ENCODE data around the gene TMED10.

TMED10 gene

DNA sequence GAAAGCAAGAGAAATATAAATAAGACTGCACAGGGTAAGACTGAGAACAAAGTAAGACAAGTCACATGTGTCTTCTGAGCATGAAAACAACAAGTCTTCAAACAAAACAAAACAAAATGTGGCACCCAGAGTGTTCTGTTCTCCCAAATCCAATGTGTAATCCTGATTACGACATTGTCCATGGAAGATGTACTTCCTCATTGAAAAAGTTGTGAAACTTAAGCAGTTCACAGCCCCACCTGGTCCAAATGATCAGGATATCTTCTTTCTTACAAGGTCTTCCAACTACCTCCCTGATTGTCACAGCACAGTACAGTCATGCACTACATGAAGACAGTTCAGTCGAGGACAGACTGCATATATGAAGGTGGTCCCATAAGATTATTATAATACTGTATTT lies 26.3 kb downstream of the TMED10 start:
- Histone ChIP-seq H3K9ac (ENCODE audit: low read length) (no peak overlapping the region), H3K18ac (ENCODE audit: low read length) (no peak overlapping the region), H2AK5ac (ENCODE audit: low read length) (no peak overlapping the region), H3K4me3 (ENCODE audit: low read length) (no peak overlapping the region), H3K27me3 (ENCODE audit: insufficient read depth, low read length, poor library complexity) (no peaks in the 10 kb centered on the region), H3K79me1 (ENCODE audit: low read length) (no peaks in the 10 kb centered on the region), H3K4me2 (ENCODE audit: low read length) (no peak overlapping the region), H3K36me3 (ENCODE audit: control insufficient read depth, insufficient read depth, low read length) (no peaks in the 10 kb centered on the region), H2BK15ac (replicated peaks; ENCODE audit: low read depth) (no peak overlapping the region), H3K56ac (ENCODE audit: low read length) (no peak overlapping the region), H3K4me1 (ENCODE audit: control insufficient read depth, low read depth, low read length) (peaks cover 2% of the 10 kb centered on the region), H4K5ac (ENCODE audit: low read length) (no peak overlapping the region), H3K23ac (ENCODE audit: low read length) (no peak overlapping the region), H3K79me2 (ENCODE audit: control insufficient read depth, insufficient read depth, low read length) (peaks cover 3% of the 10 kb centered on the region), H4K8ac (ENCODE audit: low read depth, low read length) (no peak overlapping the region), H2BK5ac (ENCODE audit: low read length) (no peak overlapping the region), H2BK120ac (ENCODE audit: low read depth, low read length) (no peak overlapping the region), H3K4ac (ENCODE audit: low read depth, low read length) (no peak overlapping the region), H3K27ac (ENCODE audit: low read depth, low read length) (no peak overlapping the region)
- no peak for DNase-seq
- no CpG with 5 or more reads among the region's 2 CpGs for WGBS (ENCODE audit: extremely low coverage, insufficient coverage, low lambda C conversion rate)

DNA sequence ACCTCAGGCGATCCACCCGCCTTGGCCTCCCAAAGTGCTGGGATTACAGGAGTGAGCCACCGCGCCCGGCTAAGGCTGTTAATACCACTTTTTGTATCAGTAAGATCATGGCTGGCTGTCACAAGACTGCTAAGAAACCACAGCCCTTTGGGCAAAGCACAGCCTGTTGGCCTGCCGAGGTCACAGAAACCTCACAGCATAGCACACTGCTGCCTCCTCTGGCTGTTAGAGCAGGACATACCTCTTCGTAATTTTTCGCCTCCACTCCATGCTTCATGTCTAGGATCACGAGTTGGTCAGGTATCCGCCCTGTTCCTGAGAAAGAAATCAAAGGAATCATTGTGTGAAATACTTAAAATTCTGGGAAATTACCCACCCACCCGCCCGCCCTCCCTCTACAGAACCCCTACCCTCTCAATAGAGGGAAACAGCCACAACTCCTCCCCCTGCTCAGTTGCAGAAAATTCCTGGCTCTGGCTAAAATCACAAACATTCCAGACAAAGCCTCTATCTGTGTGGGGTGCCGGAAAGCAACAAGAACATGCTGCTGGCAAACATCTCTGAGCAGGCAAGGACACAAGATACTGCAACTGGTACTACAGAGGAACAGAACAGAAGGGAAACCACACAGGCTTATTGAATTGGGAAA lies 28.9 kb downstream of the TMED10 start:
- Histone ChIP-seq H4K5ac (ENCODE audit: low read length) (no peak overlapping the region), H3K23ac (ENCODE audit: low read length) (no peak overlapping the region), H2AK5ac (ENCODE audit: low read length) (no peak overlapping the region), H3K56ac (ENCODE audit: low read length) (peak overlapping the region; percentile 56), H3K79me2 (ENCODE audit: control insufficient read depth, insufficient read depth, low read length) (peaks cover 6% of the 10 kb centered on the region), H3K79me1 (ENCODE audit: low read length) (peaks cover 3% of the 10 kb centered on the region), H3K4me2 (ENCODE audit: low read length) (no peak overlapping the region), H3K4me3 (ENCODE audit: low read length) (no peak overlapping the region), H3K4me1 (ENCODE audit: control insufficient read depth, low read depth, low read length) (peaks cover 2% of the 10 kb centered on the region), H2BK15ac (replicated peaks; ENCODE audit: low read depth) (no peak overlapping the region), H3K4ac (ENCODE audit: low read depth, low read length) (peak overlapping the region; percentile 68), H4K8ac (ENCODE audit: low read depth, low read length) (no peak overlapping the region), H3K27ac (ENCODE audit: low read depth, low read length) (peak overlapping the region; percentile 69), H3K9ac (ENCODE audit: low read length) (peak overlapping the region; percentile 23), H2BK5ac (ENCODE audit: low read length) (no peak overlapping the region), H3K18ac (ENCODE audit: low read length) (peak overlapping the region; percentile 86), H3K27me3 (ENCODE audit: insufficient read depth, low read length, poor library complexity) (no peaks in the 10 kb centered on the region), H3K36me3 (ENCODE audit: control insufficient read depth, insufficient read depth, low read length) (peaks cover 2% of the 10 kb centered on the region), H2BK120ac (ENCODE audit: low read depth, low read length) (no peak overlapping the region)
- DNase-seq: peak; percentile 98
- no CpG with 5 or more reads among the region's 13 CpGs for WGBS (ENCODE audit: extremely low coverage, insufficient coverage, low lambda C conversion rate)

DNA sequence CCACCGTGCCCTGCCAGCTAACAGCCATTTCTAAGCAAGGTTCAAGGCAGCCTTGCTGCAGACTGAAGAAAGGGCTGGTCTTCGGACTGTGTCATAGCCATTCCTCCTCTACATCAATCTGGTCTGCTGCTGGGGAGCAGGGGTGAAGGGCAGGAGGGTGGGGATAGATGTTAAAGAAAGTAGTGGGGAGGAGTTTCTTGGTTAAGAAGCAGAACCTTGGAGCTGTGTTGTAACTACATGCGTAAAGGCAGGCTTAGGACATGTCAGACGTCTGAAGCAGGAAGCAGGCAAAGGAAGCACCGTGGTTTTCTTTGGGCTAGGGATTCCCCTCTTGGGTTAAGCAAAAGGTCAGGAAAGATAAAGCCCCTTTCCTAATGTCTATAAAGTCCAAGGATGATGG lies 31.5 kb downstream of the TMED10 start:
- no peak overlapping the region for H2BK5ac ChIP-seq (ENCODE audit: low read length)
- no peak overlapping the region for H3K56ac ChIP-seq (ENCODE audit: low read length)
- H3K4me3 ChIP-seq (ENCODE audit: low read length): no peak overlapping the region
- H3K4ac ChIP-seq (ENCODE audit: low read depth, low read length): no peak overlapping the region
- H3K79me2 ChIP-seq (ENCODE audit: control insufficient read depth, insufficient read depth, low read length): peaks cover 7% of the 10 kb centered on the region
- no peak for DNase-seq
- H4K8ac ChIP-seq (ENCODE audit: low read depth, low read length): no peak overlapping the region
- peaks cover 2% of the 10 kb centered on the region for H3K36me3 ChIP-seq (ENCODE audit: control insufficient read depth, insufficient read depth, low read length)
- H3K27me3 ChIP-seq (ENCODE audit: insufficient read depth, low read length, poor library complexity): no peaks in the 10 kb centered on the region
- no peak overlapping the region for H2AK5ac ChIP-seq (ENCODE audit: low read length)
- H3K4me1 ChIP-seq (ENCODE audit: control insufficient read depth, low read depth, low read length): peaks cover 2% of the 10 kb centered on the region
- H3K18ac ChIP-seq (ENCODE audit: low read length): no peak overlapping the region
- H3K27ac ChIP-seq (ENCODE audit: low read depth, low read length): no peak overlapping the region
- no CpG with 5 or more reads among the region's 5 CpGs for WGBS (ENCODE audit: extremely low coverage, insufficient coverage, low lambda C conversion rate)
- H3K9ac ChIP-seq (ENCODE audit: low read length): no peak overlapping the region
- H2BK15ac ChIP-seq (replicated peaks; ENCODE audit: low read depth): no peak overlapping the region
- H4K5ac ChIP-seq (ENCODE audit: low read length): no peak overlapping the region
- peaks cover 8% of the 10 kb centered on the region for H3K79me1 ChIP-seq (ENCODE audit: low read length)
- no peak overlapping the region for H2BK120ac ChIP-seq (ENCODE audit: low read depth, low read length)
- no peak overlapping the region for H3K23ac ChIP-seq (ENCODE audit: low read length)
- no peak overlapping the region for H3K4me2 ChIP-seq (ENCODE audit: low read length)

DNA sequence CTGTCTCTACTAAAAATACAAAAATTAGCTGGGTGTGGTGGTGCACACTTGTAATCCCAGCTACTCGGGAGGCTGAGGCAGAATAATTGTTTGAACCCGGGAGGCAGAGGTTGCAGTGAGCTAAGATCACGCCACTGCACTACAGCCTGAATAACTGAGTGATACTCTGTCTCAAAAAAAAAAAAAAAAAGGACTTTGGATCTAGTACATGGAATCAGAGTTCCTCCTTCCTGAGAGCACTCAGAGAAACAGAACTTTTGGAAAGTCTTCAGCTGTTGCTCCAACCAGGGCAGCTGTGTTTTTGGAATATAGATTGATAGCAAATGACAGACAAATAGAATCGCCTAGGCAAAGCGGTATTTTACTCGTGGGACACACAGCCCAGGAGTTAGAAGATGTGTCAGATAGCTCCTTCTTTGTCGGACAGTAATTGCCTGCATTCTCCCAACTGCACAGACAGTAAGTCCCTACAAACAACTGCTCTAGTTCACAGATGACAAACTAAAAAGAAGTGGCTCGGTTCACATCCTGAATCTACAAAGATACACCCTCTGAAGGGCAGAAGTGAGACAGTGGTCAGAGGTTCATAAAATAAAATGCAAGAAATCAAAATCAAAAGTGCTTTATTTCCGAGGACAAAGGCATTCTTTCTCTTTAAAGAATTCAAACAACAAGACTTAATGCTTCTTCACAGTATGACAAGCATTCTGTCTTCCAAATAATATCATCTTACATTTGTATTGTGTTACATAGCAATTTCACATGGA lies 32.5 kb downstream of the TMED10 start:
- Histone ChIP-seq H4K8ac (ENCODE audit: low read depth, low read length) (no peak overlapping the region), H3K4me2 (ENCODE audit: low read length) (no peak overlapping the region), H3K56ac (ENCODE audit: low read length) (no peak overlapping the region), H3K4me1 (ENCODE audit: control insufficient read depth, low read depth, low read length) (peaks cover 2% of the 10 kb centered on the region), H2AK5ac (ENCODE audit: low read length) (no peak overlapping the region), H3K9ac (ENCODE audit: low read length) (no peak overlapping the region), H3K79me2 (ENCODE audit: control insufficient read depth, insufficient read depth, low read length) (peaks cover 6% of the 10 kb centered on the region), H3K23ac (ENCODE audit: low read length) (no peak overlapping the region), H3K36me3 (ENCODE audit: control insufficient read depth, insufficient read depth, low read length) (peaks cover 2% of the 10 kb centered on the region), H3K4me3 (ENCODE audit: low read length) (no peak overlapping the region), H3K27ac (ENCODE audit: low read depth, low read length) (no peak overlapping the region), H4K5ac (ENCODE audit: low read length) (no peak overlapping the region), H2BK15ac (replicated peaks; ENCODE audit: low read depth) (no peak overlapping the region), H3K79me1 (ENCODE audit: low read length) (peaks cover 8% of the 10 kb centered on the region), H3K4ac (ENCODE audit: low read depth, low read length) (no peak overlapping the region), H2BK120ac (ENCODE audit: low read depth, low read length) (no peak overlapping the region), H2BK5ac (ENCODE audit: low read length) (no peak overlapping the region), H3K18ac (ENCODE audit: low read length) (no peak overlapping the region), H3K27me3 (ENCODE audit: insufficient read depth, low read length, poor library complexity) (no peaks in the 10 kb centered on the region)
- no CpG with 5 or more reads among the region's 9 CpGs for WGBS (ENCODE audit: extremely low coverage, insufficient coverage, low lambda C conversion rate)
- no peak for DNase-seq

DNA sequence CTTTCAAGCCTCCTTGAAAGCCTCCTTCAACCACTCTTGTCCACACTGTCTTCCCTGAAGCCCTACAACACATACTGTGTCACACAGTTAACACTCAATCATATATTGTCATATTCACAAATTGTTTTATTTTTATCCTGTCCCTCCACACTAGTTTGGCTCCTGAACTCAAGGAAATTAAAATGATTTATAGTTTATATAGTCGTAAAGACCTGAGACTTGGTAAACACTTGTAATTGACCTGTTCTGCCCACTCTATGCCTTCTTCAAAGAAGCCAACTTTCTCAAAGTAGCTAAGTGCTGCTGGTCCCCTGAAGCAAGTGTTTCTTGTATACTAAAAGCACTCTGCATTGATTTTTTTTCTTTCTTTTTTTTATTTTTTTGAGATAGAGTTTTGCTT lies 33.9 kb downstream of the TMED10 start:
- Histone ChIP-seq H2AK5ac (ENCODE audit: low read length) (no peak overlapping the region), H3K18ac (ENCODE audit: low read length) (no peak overlapping the region), H3K4me2 (ENCODE audit: low read length) (no peak overlapping the region), H3K36me3 (ENCODE audit: control insufficient read depth, insufficient read depth, low read length) (peaks cover 2% of the 10 kb centered on the region), H2BK15ac (replicated peaks; ENCODE audit: low read depth) (no peak overlapping the region), H3K9ac (ENCODE audit: low read length) (no peak overlapping the region), H3K4ac (ENCODE audit: low read depth, low read length) (no peak overlapping the region), H2BK120ac (ENCODE audit: low read depth, low read length) (no peak overlapping the region), H2BK5ac (ENCODE audit: low read length) (no peak overlapping the region), H3K4me1 (ENCODE audit: control insufficient read depth, low read depth, low read length) (no peaks in the 10 kb centered on the region), H3K4me3 (ENCODE audit: low read length) (no peak overlapping the region), H4K8ac (ENCODE audit: low read depth, low read length) (no peak overlapping the region), H3K79me2 (ENCODE audit: control insufficient read depth, insufficient read depth, low read length) (peaks cover 6% of the 10 kb centered on the region), H3K56ac (ENCODE audit: low read length) (no peak overlapping the region), H4K5ac (ENCODE audit: low read length) (no peak overlapping the region), H3K23ac (ENCODE audit: low read length) (no peak overlapping the region), H3K27ac (ENCODE audit: low read depth, low read length) (no peak overlapping the region), H3K79me1 (ENCODE audit: low read length) (peaks cover 8% of the 10 kb centered on the region), H3K27me3 (ENCODE audit: insufficient read depth, low read length, poor library complexity) (no peaks in the 10 kb centered on the region)
- WGBS (ENCODE audit: extremely low coverage, insufficient coverage, low lambda C conversion rate): no CpG with 5 or more reads among the region's 1 CpG
- no peak for DNase-seq
